Stimulated activated CD4-positive, alpha-beta T cell treated with anti-CD3 and anti-CD28 coated beads, Interleukin-2, amount 100 ng/mL, for 48 hours (primary cell): Measurements from ENCODE around the gene RNASE7.
"Not testable (repeated sequence)": the region's sequence is repeated elsewhere in the genome, so short reads cannot be mapped to it uniquely, and the experiment has no call there.

Experiments used
- DNase-seq, 2 donors: peaks; one replicate each; pipeline ENCODE4 v3.0.0-alpha.2; 2020

RNASE7 gene

DNA sequence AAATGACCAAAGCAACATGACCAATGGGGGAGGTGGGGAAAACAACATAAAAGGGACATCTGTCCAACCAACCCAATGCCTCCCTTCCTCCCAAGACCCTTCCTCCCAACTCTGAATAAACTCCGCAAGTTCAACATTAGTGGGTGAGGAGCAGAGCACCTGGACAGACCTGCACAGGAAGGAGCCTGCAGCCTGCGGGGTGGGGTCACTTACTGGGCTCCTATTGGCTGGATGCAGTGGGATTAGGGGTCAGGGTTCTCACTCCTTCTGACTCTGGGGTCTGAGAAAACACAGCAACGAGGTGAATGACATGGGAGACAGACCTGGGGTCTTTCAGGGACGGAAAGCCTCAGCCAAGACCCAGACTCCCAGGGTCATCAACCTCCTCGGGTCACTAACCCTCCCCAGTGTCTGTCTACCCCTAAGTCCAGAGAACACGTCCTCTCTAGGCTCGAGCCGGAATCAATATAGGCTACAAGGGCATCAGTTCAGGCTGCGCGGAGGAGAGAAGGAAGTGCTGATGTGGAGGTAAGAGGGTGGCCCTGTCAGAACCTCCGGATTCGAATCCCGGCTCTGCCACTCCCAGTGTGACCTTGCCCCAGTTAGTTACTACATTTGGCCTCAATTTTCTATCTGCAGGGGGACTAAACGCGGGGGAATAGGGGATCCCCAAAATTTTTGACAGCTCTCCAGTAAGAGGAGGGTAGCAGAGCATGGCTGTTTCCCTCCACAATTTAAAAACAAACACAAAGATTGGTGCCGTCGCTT lies 18.2 kb upstream of the RNASE7 start:
- peak in 1 of 2 donors; percentile 8 for DNase-seq

GRCh38 chr14:21024585-21025370 lies 17.4 kb upstream of the RNASE7 start, which contains the start of gene NDRG2:
Gene NDRG2 (minus strand): TSS chr14:21025061. CDS start chr14:21023315, 1,746 bp downstream.
- DNase-seq: peak; percentile 40 to 59

GRCh38 chr14:21025371-21026273 lies 16.5 kb upstream of the RNASE7 start:
- DNase-seq: no peak

DNA sequence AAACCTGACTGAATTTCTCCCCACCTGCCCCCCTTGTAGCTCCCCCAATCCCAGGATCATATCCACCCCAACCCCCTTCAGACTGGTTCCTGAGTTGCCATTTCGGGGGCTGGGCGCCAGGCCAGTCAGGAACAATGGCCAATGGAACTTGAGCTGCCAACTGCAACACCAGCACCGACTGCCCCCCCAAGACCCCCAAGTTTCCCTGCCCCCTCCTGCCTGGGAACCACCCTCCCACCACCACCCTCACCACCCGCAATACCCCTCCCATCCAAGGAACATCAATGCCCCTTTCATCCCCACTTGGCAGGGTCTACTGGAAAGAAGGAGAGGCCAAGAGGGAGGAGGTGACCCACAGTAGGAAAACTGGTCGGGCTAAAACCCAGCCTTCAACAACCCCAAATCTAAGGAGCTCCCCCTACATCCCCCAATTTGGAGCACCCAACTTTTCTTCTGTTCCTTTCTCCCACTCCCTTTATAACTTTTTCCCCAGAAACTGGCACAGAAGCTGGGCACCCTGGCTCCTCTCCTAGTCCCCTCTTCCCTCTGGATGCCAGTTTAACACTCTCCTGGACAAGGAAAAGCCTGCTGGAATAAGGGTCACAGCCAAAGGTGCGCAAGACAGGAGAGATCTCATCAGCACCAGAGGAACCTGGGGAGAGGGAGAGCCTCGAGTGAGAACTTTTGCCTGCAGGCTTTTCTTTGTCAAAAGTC lies 15.7 kb upstream of the RNASE7 start:
- no peak for DNase-seq

DNA sequence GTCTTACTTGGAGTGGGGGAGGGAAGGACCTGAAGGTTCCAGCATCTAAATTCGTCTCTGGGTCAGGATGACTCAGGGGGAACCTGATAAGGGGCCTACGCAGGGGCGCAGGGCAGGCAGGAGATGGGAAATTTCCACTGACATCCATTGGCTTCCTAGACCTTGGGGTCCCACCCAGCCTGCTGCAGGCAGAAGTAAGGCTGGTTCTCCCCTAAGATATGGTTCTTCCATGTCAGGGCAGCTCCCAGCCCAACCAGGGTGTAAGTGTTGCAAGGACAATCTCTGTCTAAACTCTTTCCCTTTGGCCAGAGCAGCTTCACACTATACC lies 15.2 kb upstream of the RNASE7 start:
- DNase-seq: no peak

- no peak for DNase-seq
Observed at GRCh38 chr14:21029917-21030316, 12.2 kb upstream of the RNASE7 start, which contains the start of gene TPPP2. Gene TPPP2 (plus strand): TSS chr14:21030217. CDS start chr14:21030582, 365 bp downstream.

DNA sequence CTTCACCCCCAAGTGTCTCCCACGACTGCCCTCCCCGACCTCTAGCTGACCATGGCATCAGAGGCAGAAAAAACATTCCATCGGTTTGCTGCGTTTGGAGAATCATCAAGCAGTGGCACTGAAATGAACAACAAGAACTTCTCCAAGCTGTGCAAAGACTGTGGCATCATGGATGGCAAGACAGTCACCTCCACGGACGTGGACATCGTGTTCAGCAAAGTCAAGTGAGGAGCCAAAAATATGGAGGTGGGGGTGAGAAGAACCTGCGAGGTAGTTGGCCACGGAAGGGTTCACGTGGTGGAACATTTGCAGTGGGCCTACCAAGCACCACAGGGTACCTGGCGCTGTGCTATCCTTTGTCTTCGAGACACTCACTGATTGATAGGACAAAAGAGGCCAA lies 11.6 kb upstream of the RNASE7 start:
- DNase-seq: no peak

GRCh38 chr14:21032326-21033132 lies 9.6 kb upstream of the RNASE7 start:
- DNase-seq: no peak

DNA sequence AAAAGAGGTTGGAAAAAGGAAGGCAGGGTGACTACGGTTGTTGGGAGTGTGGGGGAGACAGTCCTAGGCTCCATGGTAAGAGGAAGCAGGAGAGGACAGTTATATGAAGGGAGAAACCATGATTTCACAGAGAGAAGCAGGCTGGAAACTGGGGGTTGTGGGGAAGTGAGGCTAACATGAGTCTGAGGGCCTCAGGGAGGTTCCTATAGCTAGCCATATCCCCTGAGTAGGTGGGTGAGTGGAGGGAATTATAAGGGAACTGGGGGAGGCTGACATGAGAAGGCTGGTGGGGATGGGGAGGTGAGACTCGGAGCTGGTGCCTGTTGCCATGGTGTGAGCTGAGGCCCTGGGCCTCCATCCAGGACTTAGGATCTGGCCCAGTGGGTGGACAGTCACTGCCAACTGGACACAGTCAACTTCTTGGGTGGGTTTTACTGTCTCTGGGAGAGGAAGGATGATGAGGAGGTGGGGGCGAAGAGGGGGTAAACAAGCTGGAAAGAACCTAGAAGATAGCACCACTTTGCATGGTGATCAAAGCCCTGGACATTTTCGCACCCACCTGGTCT lies 8.9 kb upstream of the RNASE7 start:
- no peak for DNase-seq

- no peak for DNase-seq
Observed at GRCh38 chr14:21034707-21035106, 7.5 kb upstream of the RNASE7 start, which contains the start of gene RNASE13. Gene RNASE13 (minus strand): TSS chr14:21034807. CDS start chr14:21034288, 519 bp downstream.

- no peak for DNase-seq
Observed at GRCh38 chr14:21036751-21037150, 5.4 kb upstream of the RNASE7 start.

GRCh38 chr14:21037156-21037555 lies 5.0 kb upstream of the RNASE7 start:
- DNase-seq: no peak

DNA sequence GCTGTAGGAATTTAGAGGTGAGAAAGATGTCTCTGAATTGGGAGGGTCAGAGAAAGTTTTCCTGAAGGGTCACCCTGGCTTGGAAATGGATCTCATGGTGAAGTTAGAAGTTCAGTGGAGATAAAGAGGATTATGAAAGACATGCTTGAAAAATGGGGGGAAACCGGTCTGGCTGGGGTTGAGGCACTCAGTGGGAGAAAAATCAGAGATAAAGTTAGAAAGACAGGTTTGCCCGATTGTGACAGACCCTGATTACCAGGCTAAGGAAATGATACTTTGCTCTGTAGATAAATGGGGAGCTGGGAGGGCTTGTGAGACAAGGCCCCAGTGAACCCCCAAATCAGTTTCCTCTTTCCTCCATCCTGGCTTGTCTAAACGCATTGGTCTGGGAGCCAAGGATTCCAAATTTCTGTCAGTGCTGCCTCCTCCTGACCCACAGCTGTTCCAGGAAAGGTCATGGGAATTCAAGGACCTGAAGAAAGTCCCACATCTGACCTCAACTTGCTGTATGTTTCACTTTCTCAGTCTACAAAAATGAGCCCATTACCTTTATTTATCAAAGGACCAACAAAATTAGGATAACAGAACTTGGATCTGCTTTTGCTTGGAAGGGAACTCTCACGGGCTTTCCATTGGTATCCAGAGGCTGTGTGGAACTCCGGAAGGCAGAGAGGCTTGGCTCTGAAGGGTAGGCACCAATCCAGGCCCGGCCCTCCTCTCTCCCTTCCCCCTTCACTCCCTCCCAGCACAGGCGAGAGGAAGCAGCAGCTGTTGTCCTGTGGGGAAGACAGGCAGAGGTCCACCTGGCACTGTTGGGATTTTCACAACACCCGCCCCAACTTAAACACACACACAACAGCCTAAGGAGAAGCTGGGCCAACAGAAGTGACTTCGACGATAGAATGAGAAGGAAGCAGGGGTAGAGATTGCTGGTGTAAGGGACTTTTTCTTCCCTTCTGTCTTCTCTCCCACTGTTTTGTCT lies 3.4 kb upstream of the RNASE7 start:
- no peak for DNase-seq

DNA sequence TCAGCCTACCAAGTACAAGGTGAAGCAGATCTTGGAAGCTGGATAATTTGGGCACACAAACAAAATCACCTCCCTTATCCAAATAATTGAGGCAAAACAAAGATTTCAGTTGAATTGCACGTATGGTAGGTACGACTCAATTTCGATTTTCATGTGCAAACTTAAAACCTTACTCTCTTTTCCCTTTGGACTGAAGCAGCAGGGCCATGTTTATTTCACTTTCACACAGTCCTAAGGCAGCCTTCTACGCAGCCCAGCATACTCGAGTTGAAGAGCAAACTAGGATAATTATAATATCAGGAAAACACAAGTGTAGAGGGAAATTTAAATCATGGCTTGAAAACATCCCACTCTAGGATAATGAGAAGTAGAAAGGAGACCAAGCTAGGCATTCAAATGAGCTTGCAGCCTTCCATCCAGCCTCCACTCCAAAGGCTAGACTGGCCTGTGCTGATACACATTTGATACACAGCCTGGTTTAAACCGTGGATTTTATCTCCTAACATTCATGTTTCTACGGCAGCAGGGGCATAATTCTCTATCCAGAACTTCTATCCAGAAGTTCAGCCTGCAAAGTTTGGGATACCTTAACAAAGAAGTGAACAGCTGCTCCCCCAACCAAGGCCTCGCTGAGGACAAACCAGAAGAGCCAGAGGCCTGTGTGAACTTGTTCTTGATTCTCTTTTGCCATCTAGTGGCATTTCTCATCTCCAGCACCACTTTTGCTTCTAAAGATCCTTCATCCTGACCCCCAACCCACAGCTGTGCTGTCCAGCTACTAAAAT lies 2.4 kb upstream of the RNASE7 start:
- no peak for DNase-seq

GRCh38 chr14:21040370-21040925 lies 1.7 kb upstream of the RNASE7 start:
- DNase-seq: no peak

DNA sequence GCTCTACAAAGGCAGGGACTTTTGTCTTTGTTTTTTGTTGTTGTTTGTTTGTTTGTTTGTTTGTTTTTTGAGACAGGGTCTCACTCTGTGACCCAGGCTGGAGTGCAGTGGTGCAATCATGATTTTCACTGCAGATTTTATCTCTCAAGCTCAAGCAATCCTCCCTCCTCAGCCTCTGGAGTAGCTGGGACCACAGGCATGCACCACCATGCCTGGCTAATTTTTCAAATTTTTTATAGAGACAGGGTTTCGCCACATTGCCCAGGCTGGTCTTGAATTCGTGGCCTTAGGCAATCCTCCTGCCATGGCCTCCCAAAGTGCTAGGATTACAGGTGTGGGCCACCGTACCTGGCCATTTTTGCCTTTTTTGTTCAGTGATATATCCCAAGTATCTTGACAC lies 1.2 kb upstream of the RNASE7 start:
- DNase-seq: not testable (repeated sequence)

- no peak for DNase-seq
Observed at GRCh38 chr14:21042918-21043317, 756 bp downstream of the RNASE7 start.

DNA sequence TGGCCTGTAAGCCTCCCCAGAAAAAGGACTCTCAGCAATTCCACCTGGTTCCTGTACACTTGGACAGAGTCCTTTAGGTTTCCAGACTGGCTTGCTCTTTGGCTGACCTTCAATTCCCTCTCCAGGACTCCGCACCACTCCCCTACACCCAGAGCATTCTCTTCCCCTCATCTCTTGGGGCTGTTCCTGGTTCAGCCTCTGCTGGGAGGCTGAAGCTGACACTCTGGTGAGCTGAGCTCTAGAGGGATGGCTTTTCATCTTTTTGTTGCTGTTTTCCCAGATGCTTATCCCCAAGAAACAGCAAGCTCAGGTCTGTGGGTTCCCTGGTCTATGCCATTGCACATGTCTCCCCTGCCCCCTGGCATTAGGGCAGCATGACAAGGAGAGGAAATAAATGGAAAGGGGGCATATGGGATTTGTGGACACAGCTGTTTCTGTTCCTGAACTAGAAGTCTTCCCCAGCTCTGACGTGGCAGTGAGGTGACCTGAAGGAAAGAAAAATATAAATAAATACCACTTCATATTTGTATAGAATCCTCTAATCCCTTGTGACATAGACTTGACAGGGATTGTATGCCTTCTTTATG lies 1.3 kb downstream of the RNASE7 start:
- no peak for DNase-seq
